Muscle of leg (tissue), 11 donors: ENCODE results near the gene OGFOD2. TPM values are rescaled to one million over a fixed set of nuclear protein-coding genes. Genes with fewer than 3 reads are reported as not detected.

Source experiments
- DNase-seq: peaks from one replicate; pipeline ENCODE4 v3.0.0; 2013
- H3K27ac ChIP-seq: one replicate; pipeline ENCODE4 v1.5.1; 2013; ENCODE audit warnings: mild to moderate bottlenecking, low read length, control low read depth
- H3K27me3 ChIP-seq: one replicate; pipeline ENCODE4 v1.6.1; 2013; ENCODE audit warnings: low read length; ENCODE audit not compliant: control insufficient read depth, insufficient read depth
- H3K36me3 ChIP-seq: one replicate; pipeline ENCODE4 v1.6.1; 2013; ENCODE audit warnings: low read length; ENCODE audit not compliant: control insufficient read depth, insufficient read depth
- H3K4me1 ChIP-seq: one replicate; pipeline ENCODE4 v1.6.1; 2013; ENCODE audit warnings: low read length; ENCODE audit not compliant: control insufficient read depth, insufficient read depth
- H3K4me3 ChIP-seq: one replicate; pipeline ENCODE4 v1.5.1; 2013; ENCODE audit warnings: low read length, control low read depth
- H3K9me3 ChIP-seq: replicated peaks from 2 replicates; pipeline ENCODE4 v1.6.1; 2013; ENCODE audit warnings: low read depth, low read length; ENCODE audit not compliant: control insufficient read depth
- WGBS: methylation state at CpG from one replicate; pipeline ENCODE4 v1.1.5; 2013; ENCODE audit warnings: missing lambda C conversion rate; ENCODE audit not compliant: insufficient coverage; 5-methylcytosine and 5-hydroxymethylcytosine counted together
- polyA plus RNA-seq, 8 donors: library from polyadenylated mRNA; unstranded; fragments of 120-200 nt; gene quantifications; one replicate each; pipeline versions ENCODE4 v1.2.1 to v1.2.3, GENCODE V29; 2013; ENCODE audit warnings: inconsistent platforms in 1 of 8, low replicate concordance in 1 of 8; ENCODE audit not compliant: insufficient read length in 8 of 8, insufficient read depth in 1 of 8
- total RNA-seq: library from RNA; stranded (reverse); fragments of 120-200 nt; gene quantifications from one replicate; pipeline ENCODE4 v1.2.4, GENCODE V29; 2013

OGFOD2 gene
- total and polyA plus RNA-seq, 9 donors = 5.1 to 13.8 (median 11.4) TPM

- Histone ChIP-seq H3K4me1 (no peaks in the 10 kb centered on the region), H3K27ac (no peak overlapping the region), H3K9me3 (no peaks in the 10 kb centered on the region), H3K4me3 (no peak overlapping the region), H3K27me3 (no peaks in the 10 kb centered on the region), H3K36me3 (no peaks in the 10 kb centered on the region)
- no peak for DNase-seq
- WGBS = no CpG with 5 or more reads among the region's 2 CpGs
These were observed 44.7 kb downstream of the OGFOD2 start for GRCh38 chr12:123019841-123020138.

GRCh38 chr12:123021688-123022604 is 46.9 kb downstream of the OGFOD2 start:
- H3K4me1 ChIP-seq = no peaks in the 10 kb centered on the region
- H3K36me3 ChIP-seq = no peaks in the 10 kb centered on the region
- DNase-seq = no peak
- WGBS = 61% methylated on average over 17 of the region's 18 CpGs
- H3K4me3 ChIP-seq = no peak overlapping the region
- H3K27me3 ChIP-seq = no peaks in the 10 kb centered on the region
- no peak overlapping the region for H3K27ac ChIP-seq
- no peaks in the 10 kb centered on the region for H3K9me3 ChIP-seq

GRCh38 chr12:123022846-123023245 is 47.8 kb downstream of the OGFOD2 start:
- H3K9me3 ChIP-seq = no peaks in the 10 kb centered on the region
- 65% methylated on average over 4 of the region's 5 CpGs for WGBS

GRCh38 chr12:123024819-123025391 is 49.9 kb downstream of the OGFOD2 start:
- no peak overlapping the region for H3K27ac ChIP-seq
- 72% methylated on average over 4 of the region's 9 CpGs for WGBS
- H3K27me3 ChIP-seq = no peaks in the 10 kb centered on the region
- no peak for DNase-seq
- no peak overlapping the region for H3K4me3 ChIP-seq
- H3K4me1 ChIP-seq = no peaks in the 10 kb centered on the region
- no peaks in the 10 kb centered on the region for H3K9me3 ChIP-seq
- peaks cover 12% of the 10 kb centered on the region for H3K36me3 ChIP-seq

More at GRCh38 chr12:123022846-123023245, 47.8 kb downstream of the OGFOD2 start:
- no peak overlapping the region for H3K27ac ChIP-seq
- peaks cover 4% of the 10 kb centered on the region for H3K36me3 ChIP-seq
- H3K27me3 ChIP-seq = no peaks in the 10 kb centered on the region
- DNase-seq = no peak
- no peak overlapping the region for H3K4me3 ChIP-seq
- no peaks in the 10 kb centered on the region for H3K4me1 ChIP-seq

GRCh38 chr12:123026094-123026853 is 51.2 kb downstream of the OGFOD2 start:
- 82% methylated on average over 9 of the region's 9 CpGs for WGBS

GRCh38 chr12:123027726-123028445 is 52.8 kb downstream of the OGFOD2 start:
- no peaks in the 10 kb centered on the region for H3K27me3 ChIP-seq
- no peak overlapping the region for H3K4me3 ChIP-seq
- H3K36me3 ChIP-seq = peaks cover 18% of the 10 kb centered on the region
- no peak for DNase-seq
- H3K9me3 ChIP-seq = no peaks in the 10 kb centered on the region
- H3K4me1 ChIP-seq = no peaks in the 10 kb centered on the region
- no peak overlapping the region for H3K27ac ChIP-seq
- 61% methylated on average over 12 of the region's 19 CpGs for WGBS

More at GRCh38 chr12:123026094-123026853, 51.2 kb downstream of the OGFOD2 start:
- no peaks in the 10 kb centered on the region for H3K27me3 ChIP-seq
- DNase-seq = no peak
- H3K9me3 ChIP-seq = no peaks in the 10 kb centered on the region
- H3K36me3 ChIP-seq = peaks cover 16% of the 10 kb centered on the region
- H3K4me1 ChIP-seq = no peaks in the 10 kb centered on the region
- no peak overlapping the region for H3K27ac ChIP-seq
- no peak overlapping the region for H3K4me3 ChIP-seq

- H3K36me3 ChIP-seq = peaks cover 18% of the 10 kb centered on the region
- no peak for DNase-seq
- no peak overlapping the region for H3K27ac ChIP-seq
- WGBS = 97% methylated on average over 3 of the region's 7 CpGs
- H3K9me3 ChIP-seq = no peaks in the 10 kb centered on the region
- H3K4me1 ChIP-seq = no peaks in the 10 kb centered on the region
- no peak overlapping the region for H3K4me3 ChIP-seq
- no peaks in the 10 kb centered on the region for H3K27me3 ChIP-seq
These were observed 53.4 kb downstream of the OGFOD2 start for GRCh38 chr12:123028475-123028874.

- DNase-seq = no peak
- Histone ChIP-seq H3K27ac (no peak overlapping the region), H3K4me3 (no peak overlapping the region), H3K4me1 (no peaks in the 10 kb centered on the region), H3K9me3 (no peaks in the 10 kb centered on the region), H3K27me3 (no peaks in the 10 kb centered on the region), H3K36me3 (peaks cover 18% of the 10 kb centered on the region)
These were observed 54.5 kb downstream of the OGFOD2 start for GRCh38 chr12:123029550-123029949.
